Right atrium auricular region (tissue), 2 donors: Measurements from ENCODE around the gene ZNF683. TPM values are rescaled to one million over a fixed set of nuclear protein-coding genes. Genes with fewer than 3 reads are reported as not detected.

Source experiments
- DNase-seq: peaks from one replicate; pipeline ENCODE4 v3.0.0-alpha.2; 2019; ENCODE audit warnings: low spot score
- H3K27ac ChIP-seq, 2 donors: fragments of 200-600 bp; sonication (generic); 1 replicate in 1 of 2; 2 replicates in 1 of 2; pipeline ENCODE4 v1.5.1; 2016 to 2019
- H3K27me3 ChIP-seq, 2 donors: fragments of 200-600 bp; sonication (generic); one replicate each; pipeline versions ENCODE4 v1.5.1 to v1.6.0; 2017 to 2019
- H3K36me3 ChIP-seq: fragments of 200-600 bp; sonication (generic); one replicate; pipeline ENCODE4 v1.5.1; 2016
- H3K4me1 ChIP-seq, 2 donors: fragments of 200-600 bp; sonication (generic); one replicate each; pipeline versions ENCODE4 v1.5.1 to v1.6.0; 2017 to 2019
- H3K4me3 ChIP-seq, 2 donors: fragments of 200-600 bp; sonication (generic); 1 replicate in 1 of 2; 2 replicates in 1 of 2; pipeline ENCODE4 v1.5.1; 2017 to 2019; ENCODE audit warnings: mild to moderate bottlenecking in 1 of 2, moderate library complexity in 1 of 2
- H3K9me3 ChIP-seq, 2 donors: fragments of 200-600 bp; sonication (generic); one replicate each; pipeline ENCODE4 v1.5.1; 2019
- CTCF ChIP-seq, 2 donors: fragments of 200-600 bp; sonication (generic); IDR thresholded peaks; one replicate each; pipeline ENCODE4 v1.5.1; 2019; ENCODE audit warnings: antibody characterized with exemption in 2 of 2
- total RNA-seq, 2 donors: library from RNA; depleted of rRNA; stranded (reverse); fragments of >200 nt; gene quantifications; one replicate each; pipeline ENCODE4 v1.1.0, GENCODE V29; 2016

Gene ZNF683
- total RNA-seq, 2 donors from 2014 or later: not detected

GRCh38 chr1:26327956-26328362 is 44.6 kb downstream of the ZNF683 start:
- no peaks in the 10 kb centered on the region for H3K4me1 ChIP-seq
- no peak for TF ChIP-seq CTCF (IDR thresholded peaks at IDR 0.05)
- no peaks in the 10 kb centered on the region for H3K27me3 ChIP-seq
- no peak for DNase-seq
- H3K36me3 ChIP-seq: no peaks in the 10 kb centered on the region
- no peaks in the 10 kb centered on the region for H3K9me3 ChIP-seq
- no peak overlapping the region for H3K27ac ChIP-seq
- H3K4me3 ChIP-seq: no peak overlapping the region

GRCh38 chr1:26324550-26324949 is 48.0 kb downstream of the ZNF683 start:
- no peak for DNase-seq
- H3K36me3 ChIP-seq: no peaks in the 10 kb centered on the region
- peaks cover 0 to 5% of the 10 kb centered on the region in 2 donors for H3K4me1 ChIP-seq
- no peaks in the 10 kb centered on the region for H3K9me3 ChIP-seq
- H3K27me3 ChIP-seq: no peaks in the 10 kb centered on the region
- TF ChIP-seq CTCF (IDR thresholded peaks at IDR 0.05): no peak
- no peak overlapping the region for H3K27ac ChIP-seq
- no peak overlapping the region for H3K4me3 ChIP-seq

GRCh38 chr1:26323382-26323781 is 49.2 kb downstream of the ZNF683 start:
- H3K9me3 ChIP-seq: no peaks in the 10 kb centered on the region
- no peak for TF ChIP-seq CTCF (IDR thresholded peaks at IDR 0.05)

GRCh38 chr1:26322042-26322331 is 50.6 kb downstream of the ZNF683 start:
- no peak for DNase-seq
- H3K27me3 ChIP-seq: no peaks in the 10 kb centered on the region
- no peaks in the 10 kb centered on the region for H3K36me3 ChIP-seq
- H3K9me3 ChIP-seq: no peaks in the 10 kb centered on the region
- H3K4me1 ChIP-seq: peaks cover 0 to 5% of the 10 kb centered on the region in 2 donors
- no peak overlapping the region for H3K27ac ChIP-seq
- TF ChIP-seq CTCF (IDR thresholded peaks at IDR 0.05): no peak
- no peak overlapping the region for H3K4me3 ChIP-seq

More at GRCh38 chr1:26323382-26323781, 49.2 kb downstream of the ZNF683 start:
- H3K4me3 ChIP-seq: no peak overlapping the region
- peaks cover 0 to 5% of the 10 kb centered on the region in 2 donors for H3K4me1 ChIP-seq
- no peak overlapping the region for H3K27ac ChIP-seq
- no peaks in the 10 kb centered on the region for H3K27me3 ChIP-seq
- H3K36me3 ChIP-seq: no peaks in the 10 kb centered on the region
- DNase-seq: no peak

- peak; percentile 95 for DNase-seq
- H3K4me1 ChIP-seq: peaks cover 0 to 5% of the 10 kb centered on the region in 2 donors
Measured at GRCh38 chr1:26321315-26322041, 51.1 kb downstream of the ZNF683 start.

More at GRCh38 chr1:26321315-26322041, 51.1 kb downstream of the ZNF683 start:
- H3K4me3 ChIP-seq: no peak overlapping the region
- no peaks in the 10 kb centered on the region for H3K9me3 ChIP-seq
- no peaks in the 10 kb centered on the region for H3K27me3 ChIP-seq
- H3K36me3 ChIP-seq: no peaks in the 10 kb centered on the region
- peak; percentile 64 to 91 for TF ChIP-seq CTCF (IDR thresholded peaks at IDR 0.05)
- no peak overlapping the region for H3K27ac ChIP-seq
